ENCODE data around the gene GLO1.
A peak's percentile ranks its signal among the peaks of the same experiment; 100 is the strongest.

The GLO1 gene

GRCh38 chr6:38658418-38659167 lies 44.4 kb downstream of the GLO1 start:
- DNase-seq (ENCODE audit: low read depth): no peak

- no peak for DNase-seq (ENCODE audit: low read depth)
Measured at GRCh38 chr6:38656896-38657295, 46.0 kb downstream of the GLO1 start.

GRCh38 chr6:38654263-38654662 lies 48.7 kb downstream of the GLO1 start:
- DNase-seq (ENCODE audit: low read depth): no peak

- no peak for DNase-seq (ENCODE audit: low read depth)
Measured at GRCh38 chr6:38651121-38651784, 51.7 kb downstream of the GLO1 start.

- DNase-seq (ENCODE audit: low read depth): no peak
Measured at GRCh38 chr6:38650207-38650752, 52.7 kb downstream of the GLO1 start.

GRCh38 chr6:38649744-38650143 lies 53.2 kb downstream of the GLO1 start:
- DNase-seq (ENCODE audit: low read depth): no peak

- no peak for DNase-seq (ENCODE audit: low read depth)
Measured at GRCh38 chr6:38648629-38649028, 54.3 kb downstream of the GLO1 start.

- no peak for DNase-seq (ENCODE audit: low read depth)
Measured at GRCh38 chr6:38646166-38646878, 56.6 kb downstream of the GLO1 start.

- DNase-seq (ENCODE audit: low read depth): no peak
Measured at GRCh38 chr6:38644951-38645350, 58.0 kb downstream of the GLO1 start.

- no peak for DNase-seq (ENCODE audit: low read depth)
Measured at GRCh38 chr6:38640216-38640909, 62.6 kb downstream of the GLO1 start.

GRCh38 chr6:38639498-38640215 lies 63.3 kb downstream of the GLO1 start, which contains the start of gene BTBD9:
Gene BTBD9 (minus strand): TSS chr6:38639929.
- DNase-seq (ENCODE audit: low read depth): peak; percentile 52

GRCh38 chr6:38638941-38639497 lies 63.9 kb downstream of the GLO1 start:
- no peak for DNase-seq (ENCODE audit: low read depth)

- no peak for DNase-seq (ENCODE audit: low read depth)
Measured at GRCh38 chr6:38637756-38638155, 65.2 kb downstream of the GLO1 start.

- DNase-seq (ENCODE audit: low read depth): no peak
Measured at GRCh38 chr6:38636027-38636426, 66.9 kb downstream of the GLO1 start.

- DNase-seq (ENCODE audit: low read depth): no peak
Measured at GRCh38 chr6:38634518-38634917, 68.4 kb downstream of the GLO1 start.

- no peak for DNase-seq (ENCODE audit: low read depth)
Measured at GRCh38 chr6:38632490-38632889, 70.5 kb downstream of the GLO1 start.

GRCh38 chr6:38631186-38631783 lies 71.7 kb downstream of the GLO1 start:
- DNase-seq (ENCODE audit: low read depth): no peak

Measured in CMK (cell line).